Measurements from ENCODE around the gene GYPC.
"Not testable (repeated sequence)": the region's sequence is repeated elsewhere in the genome, so short reads cannot be mapped to it uniquely, and the experiment has no call there.

The GYPC gene

DNA sequence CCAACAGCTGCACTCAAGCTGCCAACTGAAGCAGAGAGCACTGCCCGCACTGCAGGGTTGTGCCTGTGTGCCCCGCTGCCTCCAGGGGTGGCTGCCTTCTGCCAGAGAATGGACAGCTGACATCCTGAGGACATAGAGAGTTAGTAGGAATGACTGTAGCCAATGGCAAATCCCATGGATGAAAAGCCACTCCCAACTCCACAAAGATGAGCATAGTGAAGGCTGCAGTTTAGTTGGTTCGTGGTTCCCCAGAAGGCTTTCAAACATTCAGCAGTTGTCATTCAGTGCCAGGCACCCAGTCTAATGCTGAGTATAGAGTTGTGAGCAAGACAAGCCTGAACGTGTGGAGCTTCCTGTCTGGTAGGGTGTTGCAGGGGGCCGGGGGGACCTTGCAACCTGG is 30.3 kb downstream of the GYPC start:
- no peaks in the 10 kb centered on the region for H3K36me3 ChIP-seq (ENCODE audit: low read depth)
- TF ChIP-seq, protein P1, sequence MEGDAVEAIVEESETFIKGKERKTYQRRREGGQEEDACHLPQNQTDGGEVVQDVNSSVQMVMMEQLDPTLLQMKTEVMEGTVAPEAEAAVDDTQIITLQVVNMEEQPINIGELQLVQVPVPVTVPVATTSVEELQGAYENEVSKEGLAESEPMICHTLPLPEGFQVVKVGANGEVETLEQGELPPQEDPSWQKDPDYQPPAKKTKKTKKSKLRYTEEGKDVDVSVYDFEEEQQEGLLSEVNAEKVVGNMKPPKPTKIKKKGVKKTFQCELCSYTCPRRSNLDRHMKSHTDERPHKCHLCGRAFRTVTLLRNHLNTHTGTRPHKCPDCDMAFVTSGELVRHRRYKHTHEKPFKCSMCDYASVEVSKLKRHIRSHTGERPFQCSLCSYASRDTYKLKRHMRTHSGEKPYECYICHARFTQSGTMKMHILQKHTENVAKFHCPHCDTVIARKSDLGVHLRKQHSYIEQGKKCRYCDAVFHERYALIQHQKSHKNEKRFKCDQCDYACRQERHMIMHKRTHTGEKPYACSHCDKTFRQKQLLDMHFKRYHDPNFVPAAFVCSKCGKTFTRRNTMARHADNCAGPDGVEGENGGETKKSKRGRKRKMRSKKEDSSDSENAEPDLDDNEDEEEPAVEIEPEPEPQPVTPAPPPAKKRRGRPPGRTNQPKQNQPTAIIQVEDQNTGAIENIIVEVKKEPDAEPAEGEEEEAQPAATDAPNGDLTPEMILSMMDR (IDR thresholded peaks at IDR 0.05; ENCODE audit: poor library complexity, severe bottlenecking) = no peak
- ATAC-seq (ENCODE audit: low read depth) = no peak

DNA sequence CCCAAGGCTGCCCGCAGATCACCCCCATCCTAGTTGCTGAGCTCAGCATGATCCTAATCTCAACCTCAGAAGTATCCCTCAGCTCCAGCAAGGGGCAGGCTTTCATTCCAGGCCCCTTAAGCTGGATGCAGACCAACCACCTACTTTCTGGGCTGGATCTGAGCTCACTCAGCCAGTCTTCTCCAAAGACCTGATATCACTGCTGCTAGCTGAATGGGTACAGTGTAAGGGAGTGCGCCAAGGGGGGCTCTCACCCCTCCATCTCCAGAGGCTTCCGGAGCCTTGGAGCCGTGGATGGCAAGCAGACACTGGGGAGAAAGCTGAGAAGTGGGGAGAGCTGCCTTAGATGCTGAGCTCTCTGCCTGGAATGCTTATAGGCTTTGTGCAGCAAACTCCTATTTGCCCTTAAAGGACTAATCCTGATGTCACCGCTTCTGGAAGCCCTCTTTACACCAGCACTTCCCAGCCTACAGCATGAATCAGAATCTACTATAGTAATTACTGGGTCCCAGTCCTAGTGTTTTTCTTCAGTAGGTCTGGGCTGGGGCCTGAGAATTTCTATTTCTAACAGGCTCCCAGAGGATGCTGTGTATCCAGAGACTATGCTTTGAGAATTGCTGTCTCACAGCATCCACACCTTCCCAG is 31.0 kb downstream of the GYPC start:
- DNase-seq (ENCODE audit: low spot score) (no peak), ATAC-seq (ENCODE audit: low read depth) (no peak)
- Histone ChIP-seq H3K27me3 (ENCODE audit: insufficient read depth, poor library complexity, severe bottlenecking) (no peaks in the 10 kb centered on the region), H3K36me3 (ENCODE audit: low read depth) (no peaks in the 10 kb centered on the region), H3K9me3 (ENCODE audit: severe bottlenecking) (no peaks in the 10 kb centered on the region), H3K4me3 (ENCODE audit: severe bottlenecking) (no peak overlapping the region), H3K4me1 (ENCODE audit: insufficient read depth, poor library complexity, severe bottlenecking) (no peaks in the 10 kb centered on the region), H3K27ac (ENCODE audit: poor library complexity, severe bottlenecking) (no peak overlapping the region)
- TF ChIP-seq, protein P1 (IDR thresholded peaks at IDR 0.05; ENCODE audit: poor library complexity, severe bottlenecking) = no peak

More for the DNA sequence above, 30.3 kb downstream of the GYPC start:
- Histone ChIP-seq H3K9me3 (ENCODE audit: severe bottlenecking) (no peaks in the 10 kb centered on the region), H3K27ac (ENCODE audit: poor library complexity, severe bottlenecking) (no peak overlapping the region), H3K27me3 (ENCODE audit: insufficient read depth, poor library complexity, severe bottlenecking) (no peaks in the 10 kb centered on the region), H3K4me1 (ENCODE audit: insufficient read depth, poor library complexity, severe bottlenecking) (no peaks in the 10 kb centered on the region), H3K4me3 (ENCODE audit: severe bottlenecking) (no peak overlapping the region)
- no peak for DNase-seq (ENCODE audit: low spot score)

DNA sequence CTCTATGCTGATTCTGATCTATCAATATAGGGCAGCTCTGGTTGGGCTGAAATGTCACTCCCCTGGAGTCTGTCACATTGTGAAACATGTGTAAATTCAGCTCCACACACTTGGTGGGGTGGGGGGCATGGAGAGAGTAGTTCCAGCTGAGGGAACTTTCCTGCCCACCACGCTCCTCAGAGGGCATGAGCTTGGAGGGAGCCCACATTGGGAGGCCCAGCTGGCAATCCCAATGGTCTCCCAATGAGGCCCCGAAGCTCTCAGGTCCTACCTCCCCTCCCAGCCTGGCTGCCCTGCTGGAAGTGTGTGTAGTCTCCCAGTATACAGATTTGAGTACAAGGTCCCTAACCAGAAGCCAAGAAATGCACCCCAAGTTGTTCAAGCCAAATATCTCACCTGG is 31.5 kb downstream of the GYPC start:
- H3K27me3 ChIP-seq (ENCODE audit: insufficient read depth, poor library complexity, severe bottlenecking) = no peaks in the 10 kb centered on the region
- TF ChIP-seq, protein P1 (IDR thresholded peaks at IDR 0.05; ENCODE audit: poor library complexity, severe bottlenecking) = no peak
- no peak for DNase-seq (ENCODE audit: low spot score)

DNA sequence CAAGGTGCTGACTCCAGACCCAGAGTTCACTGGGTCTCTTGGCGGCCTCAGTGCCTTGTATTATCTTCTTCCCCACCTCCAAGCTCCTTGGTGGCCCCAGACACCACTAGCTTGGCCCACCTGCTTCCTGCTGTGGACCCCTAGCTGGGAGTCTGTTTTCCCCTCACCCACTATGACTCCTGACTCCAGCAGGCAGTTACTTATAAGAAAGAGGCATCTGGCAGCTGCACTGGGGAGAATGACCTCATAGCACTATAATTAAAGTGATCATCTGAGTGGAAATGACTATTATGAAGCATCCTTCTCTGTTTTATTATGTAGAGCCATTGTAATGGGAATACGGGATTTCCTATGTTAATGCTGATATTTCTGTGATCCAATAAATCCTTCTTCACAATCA is 32.6 kb downstream of the GYPC start:
- not testable (repeated sequence) for H3K27me3 ChIP-seq (ENCODE audit: insufficient read depth, poor library complexity, severe bottlenecking); H3K4me3 ChIP-seq (ENCODE audit: severe bottlenecking); ATAC-seq (ENCODE audit: low read depth); H3K9me3 ChIP-seq (ENCODE audit: severe bottlenecking); H3K4me1 ChIP-seq (ENCODE audit: insufficient read depth, poor library complexity, severe bottlenecking); H3K27ac ChIP-seq (ENCODE audit: poor library complexity, severe bottlenecking); DNase-seq (ENCODE audit: low spot score); H3K36me3 ChIP-seq (ENCODE audit: low read depth)

More for the DNA sequence above, 31.5 kb downstream of the GYPC start:
- Histone ChIP-seq H3K9me3 (ENCODE audit: severe bottlenecking) (no peaks in the 10 kb centered on the region), H3K36me3 (ENCODE audit: low read depth) (no peaks in the 10 kb centered on the region), H3K4me3 (ENCODE audit: severe bottlenecking) (no peak overlapping the region), H3K4me1 (ENCODE audit: insufficient read depth, poor library complexity, severe bottlenecking) (no peaks in the 10 kb centered on the region), H3K27ac (ENCODE audit: poor library complexity, severe bottlenecking) (no peak overlapping the region)
- ATAC-seq (ENCODE audit: low read depth) = no peak

DNA sequence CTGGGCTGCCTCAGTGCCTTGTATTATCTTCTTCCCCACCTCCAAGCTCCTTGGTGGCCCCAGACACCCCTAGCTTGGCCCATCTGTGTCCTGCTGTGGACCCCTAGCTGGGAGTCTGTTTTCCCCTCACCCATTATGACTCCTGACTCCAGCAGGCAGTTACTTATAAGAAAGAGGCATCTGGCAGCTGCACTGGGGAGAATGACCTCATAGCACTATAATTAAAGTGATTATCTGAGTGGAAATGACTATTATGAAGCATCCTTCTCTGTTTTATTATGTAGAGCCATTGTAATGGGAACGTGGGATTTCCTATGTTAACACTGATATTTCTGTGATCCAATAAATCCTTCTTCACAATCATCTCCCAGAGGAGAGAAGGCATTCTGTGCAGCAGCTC is 36.3 kb downstream of the GYPC start:
- not testable (repeated sequence) for H3K9me3 ChIP-seq (ENCODE audit: severe bottlenecking); H3K27ac ChIP-seq (ENCODE audit: poor library complexity, severe bottlenecking); DNase-seq (ENCODE audit: low spot score)

DNA sequence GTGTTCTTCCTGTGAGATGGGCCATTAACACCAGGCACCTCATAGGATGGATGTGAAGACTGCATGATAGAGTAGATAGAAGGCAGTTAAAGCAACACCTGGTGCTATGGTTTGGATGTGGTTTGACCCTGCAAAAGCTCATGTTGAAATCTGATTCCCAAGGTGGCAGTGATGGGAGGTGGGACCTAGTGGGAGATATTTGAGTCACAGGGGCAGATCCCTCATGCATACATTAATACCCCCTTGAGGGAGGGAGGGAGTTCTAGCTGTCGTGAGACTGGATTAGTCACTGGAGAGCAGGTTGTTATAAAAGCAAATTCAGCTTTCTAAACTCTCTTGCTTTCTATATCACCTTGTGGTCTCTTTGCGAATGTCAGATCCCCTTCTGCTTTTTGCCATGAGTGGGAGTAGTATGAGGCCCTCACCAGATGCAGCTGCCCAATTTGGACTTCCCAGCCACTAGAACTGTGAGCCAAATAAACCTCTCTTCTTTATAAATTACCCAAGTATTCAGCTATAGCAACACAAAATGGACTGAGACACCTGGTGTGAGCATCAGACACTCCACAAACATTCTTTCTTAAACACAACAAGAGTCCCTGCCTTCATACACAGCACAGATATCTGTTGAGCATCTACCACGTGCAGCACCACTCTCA is 37.1 kb downstream of the GYPC start:
- H3K9me3 ChIP-seq (ENCODE audit: severe bottlenecking); H3K27ac ChIP-seq (ENCODE audit: poor library complexity, severe bottlenecking); H3K36me3 ChIP-seq (ENCODE audit: low read depth); H3K4me1 ChIP-seq (ENCODE audit: insufficient read depth, poor library complexity, severe bottlenecking); H3K4me3 ChIP-seq (ENCODE audit: severe bottlenecking); ATAC-seq (ENCODE audit: low read depth); H3K27me3 ChIP-seq (ENCODE audit: insufficient read depth, poor library complexity, severe bottlenecking); DNase-seq (ENCODE audit: low spot score): not testable (repeated sequence)

More for the DNA sequence above, 36.3 kb downstream of the GYPC start:
- ATAC-seq (ENCODE audit: low read depth); H3K4me3 ChIP-seq (ENCODE audit: severe bottlenecking); H3K36me3 ChIP-seq (ENCODE audit: low read depth); H3K4me1 ChIP-seq (ENCODE audit: insufficient read depth, poor library complexity, severe bottlenecking); H3K27me3 ChIP-seq (ENCODE audit: insufficient read depth, poor library complexity, severe bottlenecking): not testable (repeated sequence)

All from RWPE2 (cell line).